Measurements from ENCODE around the gene FILIP1L.

The FILIP1L gene

DNA sequence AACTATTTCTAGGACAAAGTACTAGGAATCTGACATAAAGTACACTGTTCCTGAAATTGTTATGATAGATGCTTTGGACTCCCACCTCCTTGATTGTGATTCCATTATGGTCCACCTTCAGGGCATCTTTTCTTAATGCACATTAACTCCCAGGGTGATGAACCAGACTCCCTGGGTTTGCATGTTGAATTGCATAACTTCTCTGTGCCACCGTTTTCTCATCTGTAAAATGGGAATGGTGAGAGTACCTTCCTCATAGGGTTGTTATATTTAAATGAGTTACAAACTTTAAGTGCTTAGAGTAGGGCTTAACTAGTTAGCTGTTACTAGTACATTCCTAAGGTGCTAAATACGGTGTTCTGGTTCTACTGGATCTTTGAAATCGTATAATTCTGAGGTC lies 214.7 kb downstream of the FILIP1L start:
- no peak for DNase-seq (ENCODE audit: low read depth in 2 of 2, low spot score in 1 of 2)

DNA sequence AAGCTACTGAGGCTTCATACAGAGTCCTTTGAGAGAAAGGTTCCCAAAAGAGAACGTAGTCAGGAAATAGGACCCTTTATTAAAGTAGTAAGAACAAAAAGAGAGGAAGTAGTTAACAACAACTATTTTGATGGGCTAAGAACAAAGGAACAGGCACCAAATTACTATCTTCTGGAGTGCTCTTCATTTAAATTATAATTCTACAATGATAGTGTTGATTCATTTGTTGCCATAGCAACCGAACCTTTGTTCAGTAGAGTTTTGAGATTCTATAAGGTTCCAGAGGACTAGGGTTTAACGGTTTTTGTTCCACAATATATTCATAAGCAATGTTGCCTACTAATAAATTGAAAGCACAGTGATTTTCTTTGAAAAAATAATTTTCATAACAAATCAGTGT lies 217.8 kb downstream of the FILIP1L start:
- DNase-seq (ENCODE audit: low read depth in 2 of 2, low spot score in 1 of 2): no peak

DNA sequence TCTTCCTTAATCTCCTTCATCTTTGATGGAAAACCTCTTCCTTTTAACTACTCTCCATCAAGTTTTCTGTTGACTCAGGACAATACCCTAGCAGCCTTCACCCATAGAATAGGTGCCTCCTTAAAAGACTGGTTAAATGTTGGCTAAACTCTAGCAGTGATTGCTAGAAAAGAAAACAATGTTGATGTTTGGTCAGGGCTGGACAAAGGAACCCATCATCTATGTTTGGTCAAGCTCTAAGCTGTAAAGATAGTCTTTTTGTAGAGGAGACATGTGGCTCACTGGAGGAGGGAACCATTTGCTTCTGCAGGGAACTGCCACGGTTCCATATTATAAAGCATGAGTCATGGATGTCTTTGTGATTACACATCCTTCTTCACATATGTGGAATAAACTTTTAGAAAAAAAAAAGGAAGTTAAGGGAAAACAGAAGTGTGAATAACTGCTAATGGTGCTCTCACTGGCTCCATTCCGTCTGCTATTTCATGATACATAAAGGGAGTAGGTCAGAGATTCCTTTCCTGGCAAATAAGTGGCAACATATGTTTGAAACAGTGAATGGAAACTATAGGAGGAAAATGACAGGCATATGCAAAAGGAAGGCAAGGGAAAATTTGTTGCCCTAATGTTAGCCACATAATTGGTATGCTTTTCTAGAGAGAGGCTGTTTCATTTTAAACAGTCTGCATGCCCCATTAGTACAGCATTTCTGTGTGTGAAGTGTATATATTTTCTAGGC lies 218.4 kb downstream of the FILIP1L start:
- no peak for DNase-seq (ENCODE audit: low read depth in 2 of 2, low spot score in 1 of 2)

DNA sequence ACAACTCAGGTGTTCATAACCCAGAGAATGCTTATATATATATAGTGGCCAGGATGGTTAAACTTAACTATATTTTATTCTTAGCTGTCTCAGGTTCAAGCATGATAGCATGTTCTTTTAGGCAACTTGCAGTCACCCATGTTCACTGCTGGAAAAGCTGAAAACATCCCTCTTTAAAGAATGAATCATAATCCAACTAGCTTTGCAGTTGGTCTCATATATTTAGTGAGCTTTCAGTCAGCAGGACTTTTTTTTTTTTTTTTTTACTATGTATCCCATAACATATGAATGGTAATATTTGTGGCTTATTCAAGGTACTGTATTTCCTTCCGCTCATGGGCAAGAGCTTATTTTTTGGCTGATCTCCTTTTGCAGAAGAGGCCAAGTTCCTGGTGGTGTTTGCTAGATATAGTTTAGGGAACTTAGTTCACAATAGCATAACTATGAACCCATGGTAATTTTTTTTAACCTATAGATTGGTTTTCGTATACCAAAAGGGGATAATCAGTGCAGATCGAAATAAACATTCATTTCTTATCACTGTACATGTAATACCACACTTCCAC lies 219.1 kb downstream of the FILIP1L start:
- no peak for DNase-seq (ENCODE audit: low read depth in 2 of 2, low spot score in 1 of 2)

DNA sequence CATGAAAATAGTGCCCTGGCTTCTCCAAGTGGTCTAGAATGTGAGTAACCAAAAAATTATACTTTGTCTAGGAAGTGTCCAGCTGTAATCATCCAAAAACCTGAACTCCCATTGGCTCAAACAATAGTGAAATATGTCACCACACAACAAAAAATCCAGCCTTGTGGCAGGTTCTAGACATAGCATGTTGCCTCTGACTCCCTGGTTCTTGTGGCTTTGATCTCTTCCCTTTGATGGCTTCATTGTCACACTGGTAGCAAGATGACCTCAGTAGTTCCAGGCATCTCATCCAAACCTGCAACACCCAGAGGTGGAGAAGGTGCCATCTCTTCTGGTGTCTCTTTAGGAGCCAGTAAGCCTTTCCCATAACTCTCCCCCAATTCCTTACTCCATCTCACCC lies 222.0 kb downstream of the FILIP1L start:
- DNase-seq (ENCODE audit: low read depth in 2 of 2, low spot score in 1 of 2): no peak

DNA sequence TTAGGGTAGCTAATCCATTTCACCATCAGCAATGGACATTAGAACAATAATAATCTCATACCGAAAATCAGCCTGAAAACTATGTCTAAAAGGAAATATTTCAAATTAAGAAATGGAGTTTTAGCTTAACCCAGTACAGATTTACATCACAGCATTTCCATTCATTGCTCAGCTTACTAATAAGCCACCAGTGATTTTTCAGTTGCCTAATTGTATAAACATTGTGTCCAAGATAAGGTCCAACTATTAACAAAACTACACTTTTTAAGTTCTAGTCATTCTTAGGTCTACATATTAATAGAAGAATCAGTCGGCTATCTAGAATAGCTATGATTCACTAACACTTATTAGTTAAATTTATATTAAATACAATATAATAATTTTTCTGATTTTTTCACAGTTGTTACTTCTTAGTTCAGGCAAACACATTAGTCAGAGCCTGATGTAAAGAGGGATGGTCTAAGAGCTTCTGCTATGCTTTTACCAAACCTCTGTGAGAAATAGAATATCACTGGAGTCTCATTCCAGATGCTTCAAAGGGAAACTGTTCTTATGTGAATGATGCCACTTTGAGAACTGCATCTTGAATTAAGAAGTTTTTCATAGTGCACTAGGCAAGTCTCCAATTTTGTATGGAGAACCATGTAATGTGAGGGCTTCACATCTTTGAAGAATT lies 222.6 kb downstream of the FILIP1L start:
- DNase-seq (ENCODE audit: low read depth in 2 of 2, low spot score in 1 of 2): no peak

DNA sequence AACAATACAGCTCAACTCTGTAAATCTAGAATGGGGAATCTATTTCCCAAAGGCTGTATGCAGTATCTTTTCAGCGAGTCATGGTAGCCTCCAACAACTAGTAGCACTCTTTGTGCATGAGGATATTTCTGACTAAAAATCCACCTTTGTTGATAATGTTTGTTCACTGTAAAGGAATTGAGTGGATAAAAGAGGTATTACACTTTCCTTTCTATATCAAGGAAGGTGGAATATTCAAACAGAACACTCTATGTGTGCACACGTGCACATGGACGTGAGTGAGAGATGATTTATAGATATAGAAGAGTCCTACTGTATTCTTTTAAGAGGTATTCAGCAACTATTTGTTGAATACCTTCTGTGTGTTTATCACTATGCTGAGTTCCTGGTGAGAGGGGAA lies 228.4 kb downstream of the FILIP1L start:
- no peak for DNase-seq (ENCODE audit: low read depth in 2 of 2, low spot score in 1 of 2)

DNA sequence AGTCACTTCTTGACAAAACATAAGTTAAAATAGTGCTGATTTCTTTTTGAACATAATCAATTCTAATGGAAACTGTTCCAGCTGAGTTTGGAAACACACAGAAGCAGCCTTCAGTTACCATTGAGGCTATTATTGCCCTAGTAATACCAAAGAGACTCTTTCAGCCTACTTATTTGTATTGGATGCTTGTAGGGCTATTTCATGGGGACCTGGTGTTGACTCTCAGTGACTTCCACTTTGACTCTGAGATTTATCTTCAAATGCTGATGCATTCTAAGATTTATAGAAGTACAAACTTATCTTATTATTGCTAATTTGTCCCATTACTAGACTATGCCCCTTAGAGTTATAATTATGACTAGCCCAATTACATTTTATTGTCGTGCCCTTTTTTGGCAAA lies 229.2 kb downstream of the FILIP1L start:
- no peak for DNase-seq (ENCODE audit: low read depth in 2 of 2, low spot score in 1 of 2)

DNA sequence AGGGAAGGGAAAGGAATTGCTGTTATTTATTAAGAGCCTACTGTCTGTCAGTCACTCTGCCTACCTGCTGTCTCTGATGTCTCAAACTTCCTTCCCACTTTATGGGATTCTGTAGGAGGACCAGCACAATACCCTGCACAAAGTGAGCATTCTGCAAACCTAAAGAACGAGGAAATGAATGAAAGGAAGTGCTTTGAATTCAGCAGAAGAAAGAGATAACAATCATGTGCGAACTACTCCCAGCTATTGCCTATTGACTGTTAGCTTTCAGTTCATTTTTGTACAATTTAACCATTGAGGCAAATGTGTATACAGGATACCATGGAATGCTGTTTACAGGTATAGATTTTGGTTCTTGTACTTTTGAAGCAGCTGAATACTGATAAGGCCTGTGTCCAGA lies 229.8 kb downstream of the FILIP1L start:
- no peak for DNase-seq (ENCODE audit: low read depth in 2 of 2, low spot score in 1 of 2)

DNA sequence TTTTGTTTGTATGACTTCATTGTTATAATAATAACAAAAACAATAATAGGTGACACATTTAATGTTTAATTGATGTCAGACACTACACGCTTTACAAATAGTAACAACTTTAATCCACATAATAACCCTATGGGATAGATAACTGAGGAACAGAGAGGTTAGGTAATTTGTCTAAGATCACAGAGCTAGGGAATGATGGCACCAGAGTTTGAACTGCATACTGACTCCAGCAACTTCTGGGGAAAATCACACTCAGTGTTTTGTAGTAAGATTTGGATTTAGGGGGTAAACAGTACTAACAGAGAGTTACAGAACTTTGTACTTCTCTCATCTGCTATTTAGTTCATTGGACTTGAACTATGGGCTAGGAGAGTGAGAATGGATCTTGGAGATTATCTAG lies 230.6 kb downstream of the FILIP1L start:
- no peak for DNase-seq (ENCODE audit: low read depth in 2 of 2, low spot score in 1 of 2)

DNA sequence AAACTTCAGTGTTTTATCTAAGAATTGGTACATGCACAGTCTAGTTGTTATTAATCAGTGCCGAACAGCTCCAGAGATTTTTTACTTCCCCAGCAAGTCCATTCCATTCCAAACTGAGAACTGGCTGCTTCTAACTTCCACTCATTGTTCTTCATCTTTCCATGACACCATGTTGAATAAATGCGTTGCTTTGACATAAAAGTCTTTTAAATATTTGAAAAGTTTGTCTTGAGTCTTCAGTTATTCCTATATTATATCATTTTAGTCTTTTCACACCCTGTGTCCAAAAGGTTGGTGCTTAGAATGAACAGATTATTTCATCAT lies 231.2 kb downstream of the FILIP1L start:
- no peak for DNase-seq (ENCODE audit: low read depth in 2 of 2, low spot score in 1 of 2)

DNA sequence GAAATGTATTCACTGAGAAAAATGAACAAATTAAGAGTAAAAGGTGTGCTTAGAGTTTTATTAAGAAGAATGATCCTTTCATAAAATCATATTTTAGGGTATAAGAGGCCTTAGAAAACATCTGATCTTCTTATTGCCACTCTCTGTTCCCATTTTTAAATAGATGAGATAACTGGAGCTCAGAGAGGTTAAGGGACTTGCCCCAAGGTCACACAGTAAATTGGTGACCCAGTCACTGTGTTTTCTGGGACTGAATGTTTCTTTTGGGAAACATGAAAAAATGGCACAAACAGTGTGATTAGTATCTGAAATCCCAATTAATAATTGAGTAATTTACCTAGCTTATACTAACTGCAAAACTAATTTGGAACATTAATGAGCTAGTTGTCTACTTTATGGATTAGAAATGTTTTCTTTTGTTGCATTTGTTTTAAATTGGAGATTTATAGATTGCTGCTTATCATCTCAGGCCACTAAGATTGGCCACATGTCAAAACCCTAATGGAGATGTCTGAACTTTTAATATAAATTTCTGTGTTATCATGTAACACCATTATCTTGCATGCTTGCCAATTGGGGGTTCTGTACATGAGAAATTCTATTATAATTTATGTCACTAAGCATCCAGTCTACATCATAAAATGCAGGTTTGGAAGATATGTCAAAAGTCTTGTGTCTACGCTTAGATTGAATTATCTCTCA lies 231.7 kb downstream of the FILIP1L start:
- DNase-seq (ENCODE audit: low read depth in 2 of 2, low spot score in 1 of 2): no peak

DNA sequence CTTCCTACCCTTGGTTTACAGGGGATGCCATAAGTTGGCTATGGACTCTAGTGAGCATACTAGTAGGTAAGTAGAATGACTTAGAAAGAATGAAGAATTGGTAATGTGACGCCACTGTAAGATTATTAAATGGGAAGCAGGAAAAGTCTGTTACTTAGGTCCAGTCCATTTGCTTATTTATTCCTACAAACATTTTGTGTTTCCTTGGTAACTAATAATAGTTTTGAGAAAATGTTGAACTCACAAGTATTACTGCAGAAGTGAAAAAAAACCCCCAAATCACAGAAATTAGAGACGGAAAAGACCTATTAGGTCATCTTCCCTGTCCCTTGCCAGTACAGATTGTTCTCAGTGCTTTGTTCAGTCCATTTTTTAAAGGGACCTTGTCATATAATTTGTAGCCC lies 233.2 kb downstream of the FILIP1L start:
- no peak for DNase-seq (ENCODE audit: low read depth in 2 of 2, low spot score in 1 of 2)

DNA sequence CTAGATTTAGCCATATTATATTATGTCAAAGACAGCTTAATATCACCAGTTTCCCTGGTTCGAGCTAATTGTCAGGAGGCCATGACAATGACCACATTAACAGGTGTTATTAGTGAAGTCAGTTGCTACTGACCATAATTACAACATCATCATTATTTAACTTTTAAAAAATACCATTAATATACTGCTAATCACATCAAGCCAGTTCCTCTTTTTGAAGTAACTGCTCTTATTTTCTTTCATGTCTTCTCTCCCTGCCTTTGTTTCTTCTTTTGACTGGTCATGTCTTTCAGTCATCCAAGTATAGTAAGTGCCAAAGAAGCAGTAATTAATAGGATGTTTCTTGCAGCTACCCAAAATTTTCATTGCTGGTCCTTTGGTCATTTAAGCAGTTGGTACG lies 235.0 kb downstream of the FILIP1L start:
- DNase-seq (ENCODE audit: low read depth in 2 of 2, low spot score in 1 of 2): no peak

DNA sequence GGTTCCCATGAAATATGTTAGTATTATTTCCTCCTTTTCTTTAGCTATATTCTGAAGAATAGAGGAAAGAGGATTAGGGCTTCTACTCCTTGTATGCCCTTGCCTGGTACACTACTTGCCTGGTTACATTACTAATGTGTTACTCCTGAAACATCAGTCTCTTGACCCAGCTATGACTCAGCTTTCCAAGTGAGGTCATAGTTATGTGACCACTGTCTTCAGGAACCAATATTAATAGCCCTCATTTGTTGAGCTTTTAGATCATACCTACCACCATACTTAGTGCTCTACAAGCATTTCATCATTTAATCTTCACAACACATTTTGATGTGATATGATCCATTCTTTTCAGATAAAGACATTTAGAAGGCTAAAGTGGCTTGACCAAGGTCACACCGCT lies 236.3 kb downstream of the FILIP1L start:
- DNase-seq (ENCODE audit: low read depth in 2 of 2, low spot score in 1 of 2): no peak

DNA sequence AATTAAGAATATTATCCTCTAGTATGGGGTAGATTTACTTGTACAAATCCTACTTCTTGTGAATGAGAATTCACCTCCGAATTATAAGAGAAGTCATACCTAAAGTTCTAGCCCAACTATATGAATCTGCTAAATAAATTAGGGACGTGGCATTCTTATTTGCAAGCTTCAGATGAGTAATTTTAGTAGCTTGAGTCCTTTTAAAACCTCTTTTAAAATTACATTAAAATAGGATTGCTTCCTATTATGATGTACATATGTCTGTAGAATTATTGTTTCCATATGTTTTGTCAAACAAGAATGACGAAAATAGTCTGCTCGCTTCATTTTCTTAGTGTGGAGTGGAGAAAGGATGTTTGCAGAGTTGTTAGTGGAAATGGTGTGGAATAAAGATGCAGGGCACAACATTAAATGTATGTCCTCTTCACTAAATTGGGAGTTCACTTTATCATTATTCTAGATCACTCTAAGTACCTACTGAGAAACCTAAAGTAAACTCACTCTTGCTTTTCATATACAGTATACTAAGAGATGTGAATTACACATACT lies 237.2 kb downstream of the FILIP1L start:
- DNase-seq (ENCODE audit: low read depth in 2 of 2, low spot score in 1 of 2): no peak

DNA sequence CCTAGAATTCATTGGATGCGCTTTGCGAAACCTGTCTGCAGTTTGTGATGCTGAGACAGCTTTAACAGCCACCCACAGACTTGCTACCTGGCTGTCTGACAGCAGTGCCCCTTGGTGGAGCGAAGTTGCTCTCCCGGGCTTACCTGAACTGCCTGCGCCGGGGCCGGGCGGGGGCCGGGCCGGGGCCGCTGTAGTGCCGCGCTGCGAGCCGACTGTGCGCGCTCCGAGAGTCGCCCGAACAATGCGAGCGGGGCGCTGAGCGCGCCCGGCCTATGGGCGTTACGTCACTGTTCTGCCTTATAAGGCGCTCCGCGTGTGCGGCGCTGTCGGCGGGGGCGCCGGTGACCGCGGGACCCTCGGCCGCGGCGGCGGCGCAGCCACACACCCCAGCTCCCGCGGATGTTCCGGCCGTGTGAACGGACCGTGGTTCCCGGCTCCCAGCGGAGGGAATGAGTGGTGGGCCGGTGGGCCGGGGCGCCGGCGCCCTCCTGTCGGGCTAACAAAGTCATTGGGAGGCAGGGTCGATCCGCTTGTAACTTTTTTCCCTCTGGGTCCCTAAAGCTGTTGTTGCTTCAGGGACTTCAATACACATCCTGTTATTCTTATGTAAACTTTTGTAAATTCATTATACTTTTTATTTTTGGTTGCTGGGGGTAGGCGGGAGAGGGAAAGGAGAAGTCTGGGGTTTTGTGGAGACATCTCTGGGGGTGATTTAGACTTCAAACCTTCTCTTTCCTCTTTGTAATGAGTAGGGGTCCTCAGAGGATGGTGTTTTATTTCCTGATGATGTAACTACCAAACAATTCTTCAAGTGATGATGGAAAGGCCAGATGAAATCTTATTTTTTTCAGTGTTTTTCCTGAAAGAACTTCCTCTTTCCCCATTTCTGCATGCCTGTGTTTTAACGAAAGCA lies 238.1 kb downstream of the FILIP1L start:
- peak; percentile 2 to 40 for DNase-seq (ENCODE audit: low read depth in 2 of 2, low spot score in 1 of 2)

DNA sequence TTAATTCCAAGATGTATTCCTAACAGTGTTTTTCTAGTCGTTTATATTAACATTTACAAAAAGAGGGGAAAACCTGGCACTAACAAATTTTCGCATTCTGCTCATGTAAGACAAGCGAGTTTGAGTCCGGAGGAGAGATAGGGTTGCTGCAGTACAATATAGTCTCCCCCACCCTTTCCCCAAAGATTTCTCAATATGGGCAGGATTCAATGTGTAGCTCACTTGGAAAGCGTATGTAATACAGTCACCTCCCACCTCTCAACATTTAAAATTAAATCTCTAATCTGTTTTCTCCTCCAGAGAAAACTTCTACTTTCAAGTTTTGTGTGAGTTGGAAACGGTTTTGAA lies 238.7 kb downstream of the FILIP1L start:
- no peak for DNase-seq (ENCODE audit: low read depth in 2 of 2, low spot score in 1 of 2)

DNA sequence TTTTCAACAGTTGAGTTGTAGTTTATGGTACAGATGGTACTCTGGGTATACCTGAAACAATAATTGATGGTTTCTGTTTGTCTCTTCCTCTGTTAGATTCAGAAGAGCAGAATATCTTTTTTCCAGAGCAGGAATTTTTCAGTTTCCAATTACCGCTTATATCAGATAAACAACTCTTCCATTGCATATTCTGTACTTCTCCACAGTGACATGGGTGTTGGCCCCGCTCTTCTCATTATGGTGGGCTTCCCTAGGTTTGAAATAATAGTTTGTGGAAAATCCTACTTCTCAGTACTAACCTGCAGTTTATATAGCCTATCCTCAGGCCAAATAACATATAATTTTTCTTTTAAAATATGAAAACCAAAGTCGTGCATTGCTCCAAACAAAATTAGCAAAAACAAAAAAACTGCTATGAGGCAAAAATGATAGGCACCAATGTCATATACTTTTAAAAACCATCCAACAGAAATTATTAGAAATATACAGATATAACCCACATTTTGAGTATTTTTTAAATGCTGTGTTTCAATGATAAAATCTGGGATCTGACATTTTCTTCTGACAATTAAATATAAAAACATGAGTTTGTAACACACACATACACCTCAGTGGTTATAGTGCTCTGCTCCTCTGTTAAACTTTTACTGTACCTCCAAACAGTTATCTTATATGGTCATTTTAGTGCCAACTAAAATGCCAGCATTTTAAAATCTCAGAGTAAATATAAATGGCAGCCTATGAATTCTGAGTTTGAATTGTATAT lies 239.9 kb downstream of the FILIP1L start:
- DNase-seq (ENCODE audit: low read depth in 2 of 2, low spot score in 1 of 2): no peak

Data from stimulated activated CD8-positive, alpha-beta memory T cell treated with anti-CD3 and anti-CD28 coated beads, Interleukin-4, amount 100 ng/mL, for 1 hour (primary cell).